PC-3 (cell line): Measurements from ENCODE around the gene CASK. TPM values are rescaled to one million over a fixed set of nuclear protein-coding genes. Genes with fewer than 3 reads are reported as not detected.

Experiments used
- ATAC-seq: fragments of 200-7000 bp; cut with Tn5 transposase; 2 replicates; pipeline ENCODE4 v1.9.1; 2020; ENCODE audit warnings: mild to moderate bottlenecking, moderate library complexity
- BruUV-seq: library from RNA; stranded (reverse); fragments of 400-500 nt; replicated peaks from 2 replicates; lab custom pipeline; 2021; lab: Mats Ljungman, UMichigan
- CTCF ChIA-PET: fragments of 300-600 bp; sonication (Branson Sonifier 250); formaldehyde crosslinking; loops from one replicate; lab custom pipeline; 2022; ENCODE audit warnings: antibody characterized with exemption; lab: Charles Lee
- POLR2A ChIA-PET: fragments of 300-600 bp; sonication (Branson Sonifier 250); formaldehyde crosslinking; loops from one replicate; lab custom pipeline; 2022; ENCODE audit warnings: antibody characterized with exemption; ENCODE audit not compliant: unreplicated experiment; lab: Charles Lee
- DNase-seq: peaks from one replicate; pipeline ENCODE4 v3.0.0-alpha.2; 2015
- H2AFZ ChIP-seq: fragments of 300-600 bp; sonication (generic); 2 replicates; pipeline ENCODE4 v1.6.0; 2016; ENCODE audit warnings: antibody characterized with exemption, low read length
- H3F3A ChIP-seq: fragments of 300-600 bp; sonication (generic); one replicate; pipeline ENCODE4 v1.6.0; 2017; ENCODE audit warnings: antibody characterized with exemption, low read length, control low read depth, mild to moderate bottlenecking; ENCODE audit not compliant: unreplicated experiment
- H3K27ac ChIP-seq: fragments of 300-600 bp; sonication (generic); 2 replicates; pipeline ENCODE4 v1.5.1; 2016; ENCODE audit warnings: mild to moderate bottlenecking, low read length
- H3K27me3 ChIP-seq: fragments of 300-600 bp; sonication (generic); 2 replicates; pipeline ENCODE4 v1.6.1; 2016; ENCODE audit warnings: low read length, mixed read lengths
- H3K36me3 ChIP-seq: fragments of 300-600 bp; sonication (generic); 2 replicates; pipeline ENCODE4 v1.6.1; 2016; ENCODE audit warnings: low read depth, mixed run types, low read length, mixed read lengths
- H3K4me1 ChIP-seq: fragments of 300-600 bp; sonication (generic); 2 replicates; pipeline ENCODE4 v1.5.1; 2016; ENCODE audit warnings: low read length; ENCODE audit not compliant: insufficient read depth
- H3K4me2 ChIP-seq: fragments of 300-600 bp; sonication (generic); 2 replicates; pipeline ENCODE4 v1.6.0; 2016; ENCODE audit warnings: low read length
- H3K4me3 ChIP-seq: fragments of 300-600 bp; sonication (generic); 2 replicates; pipeline ENCODE4 v1.5.1; 2016; ENCODE audit warnings: mild to moderate bottlenecking, low read length, mixed read lengths
- H3K79me2 ChIP-seq: fragments of 300-600 bp; sonication (generic); 2 replicates; pipeline ENCODE4 v1.6.1; 2017; ENCODE audit warnings: low read length, mixed read lengths
- H3K9ac ChIP-seq: fragments of 300-600 bp; sonication (generic); 2 replicates; pipeline ENCODE4 v1.6.0; 2016; ENCODE audit warnings: mild to moderate bottlenecking, low read length
- H3K9me2 ChIP-seq: fragments of 300-600 bp; sonication (generic); replicated peaks from 2 replicates; pipeline ENCODE4 v1.6.1; 2016; ENCODE audit warnings: mixed run types, low read length, mixed read lengths
- H3K9me3 ChIP-seq: fragments of 300-600 bp; sonication (generic); 2 replicates; pipeline ENCODE4 v1.6.1; 2016; ENCODE audit warnings: low read length, mixed read lengths
- H4K20me1 ChIP-seq: fragments of 300-600 bp; sonication (generic); 2 replicates; pipeline ENCODE4 v1.6.1; 2016; ENCODE audit warnings: low read length, mixed read lengths
- CTCF ChIP-seq: fragments of 300-600 bp; sonication (generic); conservative IDR thresholded peaks from 2 replicates; pipeline ENCODE4 v1.5.1; 2017; ENCODE audit warnings: antibody characterized with exemption, low read depth, mild to moderate bottlenecking, low read length
- EZH2 ChIP-seq: fragments of 300-600 bp; sonication (generic); IDR thresholded peaks from one replicate; pipeline ENCODE4 v1.6.1; 2017; ENCODE audit warnings: antibody characterized with exemption, mild to moderate bottlenecking, low read length; ENCODE audit not compliant: unreplicated experiment
- EZH2phosphoT487 ChIP-seq: fragments of 300-600 bp; sonication (generic); IDR thresholded peaks from 2 replicates; pipeline ENCODE4 v1.6.1; 2018; ENCODE audit warnings: mild to moderate bottlenecking, antibody characterized with exemption, low read length, borderline replicate concordance
- intact Hi-C: fragments of 100-400 bp; cut with micrococcal nuclease; formaldehyde crosslinking; loops from 2 replicates; pipeline ENCODE4 v1.9.0; 2023
- total RNA-seq: library from RNA; depleted of rRNA; stranded (reverse); fragments of >200 nt; gene quantifications from 2 replicates; pipeline ENCODE4 v1.2.3, GENCODE V29; 2014

The CASK gene
- total RNA-seq, 1 experiment from 2014 or later = 21.4 TPM

DNA sequence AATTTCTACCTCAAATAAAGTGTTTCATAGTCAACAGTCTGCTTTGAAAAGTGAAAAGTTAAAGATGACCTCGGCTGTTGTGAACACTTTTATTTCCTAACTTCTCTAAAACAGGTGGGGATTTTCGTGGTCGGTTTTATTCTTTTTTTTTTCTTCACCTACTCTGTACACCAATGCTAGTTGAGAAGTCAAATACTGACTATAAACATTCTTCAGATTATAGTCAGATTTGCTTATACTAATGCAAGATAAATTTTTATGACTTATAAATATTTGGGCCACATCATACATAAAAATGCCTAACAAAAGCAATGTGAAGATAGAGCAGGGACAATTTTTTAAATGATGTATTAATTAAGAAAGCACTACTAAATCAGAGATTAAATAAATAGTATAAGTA, 332.7 kb downstream of the CASK start:
- no peaks in the 10 kb centered on the region for H3K36me3 ChIP-seq

GRCh38 chrX:41589634-41590270, 333.6 kb downstream of the CASK start:
- H3F3A ChIP-seq = no peaks in the 10 kb centered on the region
- BruUV-seq = no TSS peak
- no peak overlapping the region for H3K4me3 ChIP-seq

More for the DNA sequence above, 332.7 kb downstream of the CASK start:
- Histone ChIP-seq H3K27ac (no peak overlapping the region), H3K27me3 (no peaks in the 10 kb centered on the region), H2AFZ (no peak overlapping the region), H3K9me2 (no peaks in the 10 kb centered on the region), H3K4me1 (no peaks in the 10 kb centered on the region), H3K4me3 (no peak overlapping the region), H3F3A (no peaks in the 10 kb centered on the region), H3K4me2 (no peak overlapping the region), H4K20me1 (no peaks in the 10 kb centered on the region), H3K9me3 (no peaks in the 10 kb centered on the region), H3K9ac (no peak overlapping the region), H3K79me2 (no peaks in the 10 kb centered on the region)
- CTCF ChIA-PET = no interaction called here
- intact Hi-C loops = no loop called here
- TF ChIP-seq EZH2phosphoT487 = no peak
- TF ChIP-seq CTCF = no peak
- TF ChIP-seq EZH2 = no peak
- no TSS peak for BruUV-seq
- ATAC-seq = peak; percentile 45
- POLR2A ChIA-PET = no interaction called here
- DNase-seq = no peak

More at GRCh38 chrX:41589634-41590270, 333.6 kb downstream of the CASK start:
- Histone ChIP-seq H3K27ac (no peak overlapping the region), H3K4me2 (no peak overlapping the region), H4K20me1 (no peaks in the 10 kb centered on the region), H3K9ac (no peak overlapping the region), H3K9me2 (no peaks in the 10 kb centered on the region), H3K9me3 (no peaks in the 10 kb centered on the region), H3K4me1 (no peaks in the 10 kb centered on the region), H3K27me3 (no peaks in the 10 kb centered on the region), H2AFZ (no peak overlapping the region), H3K36me3 (no peaks in the 10 kb centered on the region), H3K79me2 (no peaks in the 10 kb centered on the region)
- POLR2A ChIA-PET = no interaction called here
- TF ChIP-seq CTCF (no peak), EZH2phosphoT487 (no peak), EZH2 (no peak)
- CTCF ChIA-PET = no interaction called here
- no peak for ATAC-seq
- no peak for DNase-seq
- intact Hi-C loops = no loop called here
